Inflammatory macrophage (primary cell): ENCODE results near the gene NAMPT.
A peak's percentile ranks its signal among the peaks of the same experiment; 100 is the strongest.
"Not testable (repeated sequence)": the region's sequence is repeated elsewhere in the genome, so short reads cannot be mapped to it uniquely, and the experiment has no call there.

Experiments
- DNase-seq, 2 donors: peaks; one replicate each; pipeline ENCODE4 v3.0.0-alpha.2; 2020 to 2022

NAMPT gene

GRCh38 chr7:106304568-106304967 lies 19.8 kb upstream of the NAMPT start:
- DNase-seq: no peak

DNA sequence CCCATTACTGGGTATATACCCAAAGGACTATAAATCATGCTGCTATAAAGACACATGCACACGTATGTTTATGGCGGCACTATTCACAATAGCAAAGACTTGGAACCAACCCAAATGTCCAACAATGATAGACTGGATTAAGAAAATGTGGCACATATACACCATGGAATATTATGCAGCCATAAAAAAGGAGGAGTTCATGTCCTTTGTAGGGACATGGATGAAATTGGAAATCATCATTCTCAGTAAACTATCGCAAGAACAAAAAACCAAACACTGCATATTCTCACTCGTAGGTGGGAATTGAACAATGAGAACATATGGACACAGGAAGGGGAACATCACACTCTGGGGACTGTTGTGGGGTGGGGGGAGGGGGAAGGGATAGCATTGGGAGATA lies 13.8 kb upstream of the NAMPT start:
- not testable (repeated sequence) for DNase-seq

- not testable (repeated sequence) for DNase-seq
Measured at GRCh38 chr7:106298155-106298554, 13.4 kb upstream of the NAMPT start.

GRCh38 chr7:106294334-106294733 lies 9.6 kb upstream of the NAMPT start:
- no peak for DNase-seq

DNA sequence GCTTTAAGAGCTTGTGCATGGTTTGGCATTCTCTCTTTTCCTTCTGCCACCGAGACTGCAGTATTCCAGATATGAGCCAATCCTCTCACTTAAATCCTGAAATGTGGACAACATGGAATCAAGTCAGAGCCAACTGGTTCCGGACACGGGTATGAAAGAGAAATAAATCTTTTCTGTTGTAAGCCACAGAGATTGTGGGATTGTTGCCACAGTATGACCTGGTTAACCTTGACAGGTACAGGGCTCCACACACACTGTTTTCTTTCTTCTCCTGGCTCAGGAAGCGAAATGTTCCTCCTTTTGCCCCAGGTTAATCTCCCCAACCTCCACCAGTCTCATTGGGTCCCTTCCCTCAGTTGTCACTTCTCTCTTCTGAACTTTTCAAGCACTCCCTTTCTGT lies 6.5 kb upstream of the NAMPT start:
- no peak for DNase-seq

DNA sequence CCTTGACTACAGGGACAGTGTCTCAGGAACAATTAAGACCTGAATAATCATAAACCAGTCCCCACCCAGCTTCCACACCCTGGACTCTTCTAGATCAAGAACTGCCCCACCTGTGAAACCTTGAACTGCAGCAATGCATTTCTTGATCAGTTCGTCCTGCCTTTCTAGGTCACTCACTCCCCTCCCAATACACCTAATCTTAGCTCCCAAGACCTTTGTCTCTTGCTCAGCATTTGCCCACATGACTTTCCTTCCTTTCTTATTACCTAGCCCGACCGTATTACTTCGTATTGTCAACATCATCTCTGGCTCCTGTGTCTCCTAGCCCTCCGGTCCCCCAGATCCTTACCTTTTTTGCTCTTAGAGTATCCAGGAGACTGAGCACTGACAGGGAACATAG lies 5.5 kb upstream of the NAMPT start:
- no peak for DNase-seq

DNA sequence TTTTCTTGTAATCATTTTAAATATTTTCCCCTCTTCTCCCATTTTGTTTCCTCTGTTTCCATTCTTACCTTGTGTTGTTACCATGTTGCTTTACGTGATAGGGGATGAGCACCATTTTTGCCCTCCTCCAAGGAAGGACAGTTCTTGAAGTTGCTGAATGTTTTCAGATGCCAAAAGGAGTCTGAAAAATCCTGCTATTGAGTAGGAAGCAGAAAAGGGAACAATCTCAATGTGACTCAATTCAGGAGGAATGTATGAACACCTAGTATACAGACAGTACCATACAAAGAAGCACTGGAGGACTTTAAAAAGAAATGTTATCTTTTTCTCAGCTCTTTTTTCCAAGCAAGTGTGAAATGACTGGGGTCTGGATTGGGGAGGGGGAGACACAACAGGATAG lies 5.1 kb upstream of the NAMPT start:
- peak in 1 of 2 donors; percentile 9 for DNase-seq

DNA sequence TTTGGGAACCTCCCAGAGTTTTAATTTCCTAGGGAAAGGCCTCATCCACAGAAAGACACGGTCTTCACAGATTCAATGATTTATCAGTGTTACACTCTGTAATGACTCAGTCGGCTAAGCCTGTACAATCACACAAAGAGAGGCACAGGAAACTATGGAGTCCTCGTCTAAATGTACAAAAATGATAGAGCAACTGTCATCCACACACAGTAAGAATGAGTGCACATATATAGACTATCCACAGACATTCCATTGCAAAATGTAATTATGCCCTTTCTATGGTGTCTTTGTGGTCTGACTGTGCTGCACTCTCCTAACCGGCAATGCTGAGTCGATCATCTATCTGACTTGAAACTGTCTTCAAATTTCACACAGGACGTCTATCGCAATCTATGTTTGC lies 3.5 kb upstream of the NAMPT start:
- DNase-seq: no peak

DNA sequence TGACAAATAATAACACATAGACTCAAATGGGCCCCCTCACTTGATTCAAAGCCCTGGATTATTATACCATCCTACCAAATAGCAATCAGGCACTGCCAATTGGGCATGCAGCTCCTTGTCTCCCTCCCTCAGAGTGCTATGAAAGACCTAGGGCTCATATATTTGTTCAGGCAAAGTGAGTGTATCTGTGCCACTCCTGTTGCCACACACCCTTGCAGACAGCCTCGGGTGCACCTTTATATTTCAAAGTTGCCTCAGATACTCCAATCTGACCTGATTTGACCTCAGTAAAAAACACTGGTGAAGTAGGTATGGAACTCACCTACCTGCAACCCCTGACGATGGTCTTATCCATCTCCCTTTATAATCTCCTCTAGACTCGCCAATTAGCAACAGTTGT lies 3.0 kb upstream of the NAMPT start:
- no peak for DNase-seq

DNA sequence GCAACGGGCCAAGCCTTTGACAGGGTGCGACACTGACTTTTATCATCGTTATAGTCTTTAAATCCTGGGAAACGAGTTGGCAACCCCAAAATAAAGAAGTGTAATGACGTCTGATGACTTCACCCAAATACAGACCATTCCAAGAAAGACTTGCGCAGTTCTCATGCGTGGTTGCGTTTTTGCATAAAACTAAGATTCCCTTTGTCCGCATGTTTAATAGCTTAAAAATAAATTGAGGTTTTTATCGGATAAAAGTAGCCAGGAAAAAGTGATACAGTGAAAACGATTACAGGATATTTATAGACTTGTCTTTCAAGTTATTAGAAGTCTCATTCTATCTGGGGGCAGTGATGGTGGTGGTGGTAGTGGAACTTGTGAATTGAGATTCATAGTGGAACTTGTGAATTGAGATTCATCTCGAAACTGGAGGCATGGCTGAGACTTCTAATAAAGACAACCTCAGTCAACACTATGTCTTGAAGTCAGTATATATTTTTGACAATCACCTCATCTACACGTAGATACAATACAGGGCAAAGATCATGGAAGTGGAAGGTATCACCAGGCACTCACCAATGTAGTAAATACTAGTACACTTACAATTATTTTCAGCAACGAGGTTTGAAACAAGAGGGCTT lies 1.2 kb upstream of the NAMPT start:
- DNase-seq: no peak

- DNase-seq: peak; percentile 97 to 99
Measured at GRCh38 chr7:106285051-106285854, 470 bp upstream of the NAMPT start.

DNA sequence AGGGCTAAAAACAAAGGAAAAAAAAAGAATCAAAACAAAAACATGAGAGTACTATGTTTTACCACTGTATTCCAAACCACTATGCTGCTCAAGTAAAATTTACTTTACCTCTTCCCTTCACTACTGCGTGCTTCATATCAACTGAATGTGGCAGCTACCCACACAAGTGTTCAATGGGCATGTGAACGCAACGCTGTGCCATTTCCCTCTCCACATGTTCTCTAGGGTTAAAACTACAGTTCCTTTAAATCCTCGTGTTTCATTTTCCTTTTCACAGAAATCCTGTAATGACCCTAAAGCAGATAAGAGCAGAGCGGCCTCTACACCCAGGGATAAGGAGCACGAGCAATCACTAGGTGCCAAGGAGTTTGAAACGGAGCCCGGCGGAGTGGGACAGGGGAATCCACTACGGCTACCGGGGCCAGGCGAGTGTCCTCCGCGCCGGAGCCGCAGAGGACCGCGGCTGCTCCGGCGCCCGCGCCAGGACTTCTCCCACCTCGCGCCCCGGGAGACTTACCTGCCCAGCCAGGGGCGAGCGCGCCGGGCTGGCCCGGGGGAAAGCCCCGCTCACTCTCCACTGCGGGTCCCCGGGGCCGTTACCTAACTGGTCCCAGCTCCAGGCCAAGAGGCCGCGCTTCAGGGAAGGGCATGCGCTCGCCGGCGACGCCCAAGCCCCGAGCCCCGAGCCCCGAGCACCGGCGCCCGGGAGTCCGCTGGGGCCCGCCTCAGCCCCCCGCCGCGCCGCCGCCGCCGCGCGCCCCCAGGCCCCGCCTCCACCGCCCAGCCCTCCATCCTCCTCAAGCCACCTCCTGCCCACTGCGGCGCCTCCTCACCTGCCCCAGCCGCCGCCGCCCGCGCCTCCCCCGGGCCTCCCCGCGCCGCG lies 711 bp downstream of the NAMPT start:
- DNase-seq: peak; percentile 68 to 71

DNA sequence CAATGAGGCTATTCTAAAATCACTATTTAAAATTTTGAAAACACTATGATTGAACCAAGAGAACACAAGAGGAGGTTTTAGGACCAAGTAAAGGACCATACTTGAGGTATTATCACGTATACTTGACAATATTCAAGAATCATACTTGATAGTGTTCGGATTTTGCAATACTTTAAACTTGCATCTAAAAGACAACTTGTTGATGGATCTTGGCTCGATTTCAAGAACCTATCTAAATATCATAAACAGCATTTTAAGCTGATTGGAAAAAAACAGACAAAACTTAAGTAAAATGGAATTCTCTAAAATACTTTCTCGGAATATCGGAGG lies 1.3 kb downstream of the NAMPT start:
- no peak for DNase-seq

- DNase-seq: no peak
Measured at GRCh38 chr7:106282852-106283251, 1.9 kb downstream of the NAMPT start.

- peak; percentile 9 to 54 for DNase-seq
Measured at GRCh38 chr7:106282390-106282789, 2.4 kb downstream of the NAMPT start.

- peak in 1 of 2 donors; percentile 25 for DNase-seq
Measured at GRCh38 chr7:106281585-106282318, 3.0 kb downstream of the NAMPT start.

DNA sequence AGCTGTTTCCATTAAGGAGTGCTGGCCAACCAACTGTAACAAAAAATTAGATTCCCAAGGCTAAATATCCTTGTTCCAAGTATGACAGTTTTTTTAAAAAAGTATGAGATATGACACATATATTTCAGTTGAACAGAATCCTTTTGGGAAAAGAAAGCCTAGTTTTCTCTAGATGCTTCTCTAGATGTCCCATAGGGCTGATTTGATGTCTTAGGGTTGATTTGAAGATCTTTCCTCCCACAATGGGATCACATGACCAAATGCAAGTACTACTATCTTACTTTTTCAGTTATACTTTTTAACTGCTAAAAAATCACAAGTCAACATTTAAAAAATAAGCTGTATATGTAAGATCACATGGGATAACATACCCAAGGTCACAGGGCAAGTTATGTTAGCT lies 3.7 kb downstream of the NAMPT start:
- no peak for DNase-seq

- DNase-seq: no peak
Measured at GRCh38 chr7:106279425-106280197, 5.2 kb downstream of the NAMPT start.

- no peak for DNase-seq
Measured at GRCh38 chr7:106278695-106279094, 6.1 kb downstream of the NAMPT start.

DNA sequence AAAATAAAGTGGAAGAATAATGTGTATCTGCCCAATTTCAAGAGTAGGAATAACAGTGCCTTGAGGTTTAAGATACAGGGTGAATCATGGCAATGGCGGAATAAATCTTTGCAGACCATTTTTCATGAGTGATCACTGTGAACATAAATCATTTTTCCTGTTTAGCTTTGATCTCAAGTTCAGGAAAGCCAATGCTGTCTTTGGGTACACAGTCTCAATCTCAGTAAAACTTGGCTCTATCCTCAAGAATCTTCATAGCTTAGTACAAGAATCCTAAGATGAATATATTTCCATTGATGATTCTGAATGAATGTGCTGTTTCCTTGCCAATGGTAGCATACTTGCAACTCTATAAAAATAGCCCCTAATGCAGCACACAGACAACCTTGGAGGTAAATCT lies 6.8 kb downstream of the NAMPT start:
- DNase-seq: no peak

DNA sequence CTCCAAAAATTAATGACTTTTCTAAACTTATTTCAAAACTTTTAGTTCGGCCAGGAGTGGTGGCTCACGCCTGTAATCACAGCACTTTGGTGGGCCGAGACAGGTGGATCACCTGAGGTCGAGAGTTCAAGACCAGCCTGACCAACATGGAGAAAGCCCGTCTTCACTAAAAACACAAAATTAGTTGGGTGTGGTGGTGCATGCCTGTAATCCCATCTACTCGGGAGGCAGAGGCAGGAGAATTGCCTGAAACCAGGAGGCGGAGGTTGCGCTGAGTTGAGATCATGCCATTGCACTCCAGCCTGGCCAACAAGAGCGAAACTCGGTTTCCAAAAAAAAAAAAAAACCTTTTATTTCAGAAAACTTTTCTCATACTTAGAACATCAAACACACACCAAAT lies 8.3 kb downstream of the NAMPT start:
- no peak for DNase-seq
